GM18873 (cell line): ENCODE results near the gene SEMA3D.

Source experiments
- ATAC-seq: cut with Tn5 transposase; IDR thresholded peaks from one replicate; pipeline ENCODE4 v1.9.1; 2021; ENCODE audit warnings: mild to moderate bottlenecking, moderate library complexity, moderate number of reproducible peaks; ENCODE audit not compliant: unreplicated experiment, low FRiP score

The SEMA3D gene

GRCh38 chr7:85046534-85046933 is 140.3 kb downstream of the SEMA3D start:
- no peak for ATAC-seq

DNA sequence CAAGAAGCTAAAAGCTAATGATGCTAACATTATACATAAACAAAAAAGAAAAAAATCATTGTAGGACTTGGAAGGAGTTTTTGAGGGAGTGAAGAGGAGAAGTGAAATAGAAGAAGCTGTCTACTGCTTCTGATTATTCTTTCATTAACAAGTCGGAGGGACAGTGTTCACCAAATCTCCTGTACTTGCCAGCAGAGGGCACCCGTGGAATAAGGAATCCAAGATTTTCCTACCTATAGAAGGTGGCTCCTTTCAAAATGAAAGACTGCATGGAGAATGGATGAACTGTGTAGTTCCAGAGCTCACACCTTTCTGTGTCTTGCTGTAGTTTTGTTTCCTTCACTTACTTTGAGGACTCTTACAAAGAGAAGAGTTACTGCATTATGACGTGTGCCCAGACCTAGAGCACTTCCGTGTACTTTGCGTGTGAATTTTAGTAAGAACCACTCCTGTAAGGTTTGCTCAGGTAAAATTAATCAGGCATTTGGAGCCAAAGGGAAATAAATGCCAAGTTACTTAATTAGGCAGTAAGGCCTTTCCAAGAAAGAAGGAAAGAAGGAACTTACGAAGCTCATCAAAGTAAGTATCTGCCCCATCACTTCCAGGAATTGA is 145.1 kb downstream of the SEMA3D start:
- ATAC-seq: no peak

- ATAC-seq: peak; percentile 92
Observed at GRCh38 chr7:85039196-85039923, 147.5 kb downstream of the SEMA3D start.

DNA sequence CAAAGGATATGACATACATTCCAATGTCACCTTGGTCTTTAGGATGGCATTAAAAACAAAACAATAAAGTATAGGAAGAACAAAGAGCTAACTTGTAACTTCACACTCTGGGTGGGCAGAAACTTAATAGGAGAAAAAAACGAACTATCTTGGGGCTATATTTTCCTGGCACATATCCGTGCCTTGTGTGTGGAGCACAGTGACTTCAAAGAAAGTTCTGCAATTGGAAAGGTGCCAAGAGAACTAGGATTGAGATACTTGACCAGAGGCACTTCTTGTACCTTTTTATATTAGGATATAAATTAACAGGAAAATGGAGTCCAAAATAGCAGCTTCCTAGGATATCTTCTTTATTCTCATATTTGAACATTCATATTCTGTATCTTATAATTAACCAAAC is 148.4 kb downstream of the SEMA3D start:
- no peak for ATAC-seq

DNA sequence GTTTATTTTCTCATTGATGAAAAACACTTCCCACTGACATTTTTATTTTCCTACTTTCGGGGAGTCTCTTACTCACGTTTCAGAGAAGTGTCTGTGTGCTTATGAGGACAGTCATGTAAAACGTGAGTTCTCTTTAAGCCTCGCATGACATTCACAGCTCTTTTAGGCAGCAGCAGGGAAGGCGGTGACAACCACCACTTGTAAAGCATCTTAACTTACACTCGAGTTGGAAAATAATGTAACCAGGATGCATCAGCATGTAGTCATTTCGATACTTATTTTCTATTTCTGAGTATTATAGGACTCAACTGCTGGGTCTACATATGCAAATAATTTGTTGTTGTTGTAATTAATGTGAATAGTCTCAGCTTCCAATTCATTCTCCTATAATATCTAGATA is 153.6 kb downstream of the SEMA3D start:
- no peak for ATAC-seq

DNA sequence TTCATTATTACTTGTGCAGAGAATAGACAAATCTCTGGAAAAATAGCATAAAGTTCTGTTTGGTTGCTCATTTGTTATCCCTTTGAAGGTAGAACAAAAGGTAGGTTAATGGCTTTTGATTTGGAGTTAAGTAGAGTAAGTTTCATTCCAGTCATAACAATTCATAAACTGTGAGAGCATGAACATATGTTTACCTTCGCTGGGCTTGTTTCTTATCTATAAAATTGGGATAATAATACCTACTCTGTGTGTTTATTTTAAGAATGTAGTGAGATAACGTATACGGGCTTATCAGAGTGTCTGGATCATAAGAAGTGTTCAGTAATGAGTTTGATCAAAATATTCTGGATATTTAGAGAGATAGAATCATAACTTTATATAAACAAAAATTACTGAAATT is 155.4 kb downstream of the SEMA3D start:
- ATAC-seq: no peak

- no peak for ATAC-seq
Observed at GRCh38 chr7:85030893-85031292, 156.0 kb downstream of the SEMA3D start.

- no peak for ATAC-seq
Observed at GRCh38 chr7:85025312-85025756, 161.5 kb downstream of the SEMA3D start.

DNA sequence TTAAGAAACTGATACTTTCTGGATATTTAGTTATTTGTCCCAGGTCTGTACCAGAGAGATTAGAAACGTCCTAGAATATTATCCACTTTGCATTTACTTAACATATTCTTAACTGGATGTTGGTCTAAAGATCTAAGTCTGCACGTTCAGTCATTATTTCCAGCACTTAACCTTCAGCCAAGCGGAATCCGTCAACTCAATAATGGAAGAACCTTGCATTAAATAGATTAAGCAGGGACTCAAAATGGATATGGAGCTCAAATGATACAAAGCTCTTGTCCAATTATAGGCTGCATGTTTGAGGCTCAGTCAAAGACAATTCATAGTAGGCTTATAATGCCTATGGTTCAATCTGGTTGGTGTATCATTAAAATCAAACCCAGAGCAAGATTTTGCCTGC is 162.9 kb downstream of the SEMA3D start:
- ATAC-seq: no peak

DNA sequence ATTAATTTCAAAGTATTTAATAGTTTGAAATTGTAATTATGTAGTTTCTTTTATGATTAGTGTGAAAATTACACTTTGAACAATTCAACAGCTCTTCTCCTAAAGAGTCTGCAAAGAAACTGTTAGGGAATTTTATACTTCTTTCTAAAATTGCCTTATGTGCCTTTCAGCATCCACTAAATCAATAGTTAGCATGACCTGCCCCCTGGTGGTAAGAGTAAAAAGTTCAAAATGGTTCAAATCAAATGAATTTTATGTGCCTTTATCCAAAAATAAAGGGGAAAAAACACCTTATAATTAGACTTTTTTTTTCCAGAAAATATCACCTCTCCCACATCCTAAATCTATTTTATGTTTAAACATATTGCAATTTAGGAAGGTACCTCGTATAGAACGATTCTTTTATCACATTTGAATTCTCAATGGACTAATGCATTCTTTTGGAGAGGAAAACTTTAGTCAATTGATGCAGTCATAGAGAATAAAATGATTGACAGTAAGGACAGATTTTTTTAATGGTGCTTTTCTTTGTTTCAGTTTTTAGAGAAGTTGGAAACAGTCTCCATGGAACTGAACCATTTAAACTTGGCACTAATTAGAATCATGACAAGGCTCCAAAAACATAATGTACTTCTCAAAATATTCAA is 163.7 kb downstream of the SEMA3D start:
- ATAC-seq: no peak

GRCh38 chr7:85022064-85022697 is 164.7 kb downstream of the SEMA3D start:
- ATAC-seq: no peak

DNA sequence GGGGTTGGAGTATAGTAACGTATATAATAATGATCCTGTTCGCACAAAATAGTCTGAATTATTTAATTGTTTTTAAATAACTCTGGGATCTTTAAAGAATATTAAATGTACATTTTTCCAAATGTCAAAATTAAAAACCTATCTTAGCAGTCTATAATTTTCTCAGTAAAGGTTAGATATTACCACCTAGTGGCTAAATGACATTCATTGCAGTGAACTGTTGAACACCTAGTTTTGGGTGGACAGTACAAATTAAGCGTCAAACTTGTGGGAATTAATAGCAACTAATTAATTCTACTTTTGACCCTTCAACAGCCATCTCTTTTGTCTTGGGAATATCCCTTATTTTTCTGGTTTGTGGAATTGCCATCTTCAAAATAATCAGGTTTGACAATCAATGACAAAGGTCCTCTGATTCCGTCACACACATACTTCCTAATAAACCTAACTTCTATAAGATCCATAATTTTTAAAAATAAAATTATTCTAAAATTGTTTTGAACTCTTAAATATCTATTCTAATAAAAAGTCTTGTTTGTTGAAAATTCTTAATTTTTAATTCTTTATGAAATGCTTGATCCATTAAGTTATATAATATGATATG is 165.7 kb downstream of the SEMA3D start:
- ATAC-seq: no peak

GRCh38 chr7:85019778-85020177 is 167.1 kb downstream of the SEMA3D start:
- ATAC-seq: no peak

DNA sequence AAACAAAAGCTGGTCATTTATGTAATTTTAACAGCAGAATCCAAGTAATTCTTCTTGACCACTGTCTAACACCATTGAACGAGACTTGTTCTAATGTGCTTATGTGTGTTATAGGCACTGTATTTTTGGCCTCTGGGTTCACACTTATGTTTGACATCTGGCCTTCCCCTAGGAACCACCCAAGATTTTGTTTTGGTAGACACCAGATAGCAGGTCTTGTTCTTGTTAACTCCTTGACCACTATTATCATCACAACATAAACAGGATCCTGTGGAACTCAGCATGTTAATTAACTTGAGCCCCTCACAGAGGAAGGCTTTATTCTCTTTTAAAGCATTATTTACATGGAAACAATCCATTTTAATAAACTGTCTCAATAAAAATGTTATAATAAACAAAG is 167.7 kb downstream of the SEMA3D start:
- ATAC-seq: no peak

- ATAC-seq: no peak
Observed at GRCh38 chr7:85018498-85018897, 168.4 kb downstream of the SEMA3D start.

DNA sequence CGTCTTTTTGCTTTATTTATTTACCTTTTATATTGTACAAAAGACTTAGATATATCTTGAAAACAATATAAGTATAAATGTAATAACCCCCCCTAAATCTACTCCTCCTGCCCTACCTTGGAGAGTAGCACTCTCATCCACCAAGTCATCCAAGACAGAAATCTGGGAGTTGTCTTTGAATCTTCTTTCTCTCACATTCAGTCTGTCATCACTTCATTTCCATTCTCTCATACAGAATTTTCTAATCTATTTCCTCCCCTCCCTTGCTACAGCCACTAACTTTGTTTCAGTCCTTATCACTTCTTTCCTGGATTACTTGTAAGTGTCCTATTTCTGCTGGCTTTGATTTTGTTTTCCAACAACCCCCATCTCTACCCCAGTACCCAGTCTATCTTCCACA is 170.6 kb downstream of the SEMA3D start:
- ATAC-seq: no peak

- ATAC-seq: no peak
Observed at GRCh38 chr7:85014936-85015660, 171.8 kb downstream of the SEMA3D start.

- no peak for ATAC-seq
Observed at GRCh38 chr7:85011127-85011526, 175.7 kb downstream of the SEMA3D start.

DNA sequence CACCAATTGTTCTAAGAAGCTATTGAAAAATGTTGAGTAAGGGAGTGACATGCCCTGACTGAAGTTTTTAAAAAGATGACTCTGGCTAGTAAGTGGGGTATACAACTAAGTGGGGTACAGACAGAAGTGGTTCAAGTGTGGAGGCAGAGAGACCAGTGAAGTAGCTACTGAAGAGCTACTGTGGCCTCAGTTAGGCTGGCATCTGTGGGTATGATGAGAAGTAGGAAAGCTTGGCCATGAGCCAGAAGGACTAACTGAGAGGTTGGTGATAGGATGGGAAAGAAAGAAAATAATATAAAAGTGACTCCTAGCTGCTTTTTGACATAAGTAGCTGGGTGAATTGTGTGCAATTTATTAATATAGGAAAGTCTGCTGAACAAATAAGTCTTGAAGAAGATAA is 176.6 kb downstream of the SEMA3D start:
- ATAC-seq: no peak

DNA sequence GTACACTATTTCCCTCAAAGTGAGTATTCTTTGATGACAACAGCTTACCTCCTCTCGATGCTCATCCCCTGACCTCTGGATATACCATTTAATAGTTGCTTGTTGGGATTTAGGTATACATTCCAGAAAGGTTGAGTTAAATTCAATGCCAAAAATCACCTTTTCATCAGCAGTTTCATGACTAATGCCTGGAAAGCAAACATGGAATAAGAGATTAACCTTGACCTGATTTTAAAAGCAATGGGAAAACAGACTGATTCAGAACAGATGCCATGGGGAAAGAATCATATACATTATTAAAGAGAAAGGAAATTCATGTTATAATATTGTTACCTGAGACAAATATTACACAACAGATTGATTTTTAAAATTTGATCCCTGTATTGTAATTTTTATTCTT is 180.1 kb downstream of the SEMA3D start:
- no peak for ATAC-seq
